Stimulated activated CD8-positive, alpha-beta memory T cell treated with anti-CD3 and anti-CD28 coated beads, Interleukin-7, amount 100 ng/mL, for 24 hours (primary cell): Measurements from ENCODE around the gene FEM1B.

Experiments used
- DNase-seq: peaks from one replicate; pipeline ENCODE4 v3.0.0-alpha.2; 2020; ENCODE audit warnings: low read depth

Gene FEM1B

GRCh38 chr15:68259883-68260282 is 17.7 kb upstream of the FEM1B start:
- no peak for DNase-seq

- DNase-seq = no peak
Measured at GRCh38 chr15:68261241-68261640, 16.3 kb upstream of the FEM1B start.

GRCh38 chr15:68261980-68262379 is 15.6 kb upstream of the FEM1B start:
- no peak for DNase-seq

GRCh38 chr15:68262514-68263356 is 14.8 kb upstream of the FEM1B start:
- DNase-seq = no peak

- no peak for DNase-seq
Measured at GRCh38 chr15:68264282-68264681, 13.3 kb upstream of the FEM1B start.

GRCh38 chr15:68265081-68265480 is 12.5 kb upstream of the FEM1B start:
- no peak for DNase-seq

GRCh38 chr15:68265674-68266073 is 11.9 kb upstream of the FEM1B start:
- no peak for DNase-seq

- no peak for DNase-seq
Measured at GRCh38 chr15:68268405-68268804, 9.1 kb upstream of the FEM1B start.

- DNase-seq = no peak
Measured at GRCh38 chr15:68271854-68272471, 5.6 kb upstream of the FEM1B start.

- no peak for DNase-seq
Measured at GRCh38 chr15:68272721-68273271, 4.7 kb upstream of the FEM1B start.

GRCh38 chr15:68274201-68274848 is 3.2 kb upstream of the FEM1B start:
- no peak for DNase-seq

GRCh38 chr15:68275165-68275746 is 2.3 kb upstream of the FEM1B start:
- DNase-seq = no peak

- DNase-seq = no peak
Measured at GRCh38 chr15:68276668-68277067, 877 bp upstream of the FEM1B start.

- no peak for DNase-seq
Measured at GRCh38 chr15:68277131-68277602, 378 bp upstream of the FEM1B start.

- DNase-seq = no peak
Measured at GRCh38 chr15:68278345-68278594, 725 bp downstream of the FEM1B start.

GRCh38 chr15:68278595-68279405 is 1.3 kb downstream of the FEM1B start:
- no peak for DNase-seq

GRCh38 chr15:68279779-68280753 is 2.5 kb downstream of the FEM1B start:
- no peak for DNase-seq

- DNase-seq = no peak
Measured at GRCh38 chr15:68281008-68281407, 3.5 kb downstream of the FEM1B start.

GRCh38 chr15:68283401-68283800 is 5.9 kb downstream of the FEM1B start:
- DNase-seq = no peak

GRCh38 chr15:68284616-68285258 is 7.2 kb downstream of the FEM1B start:
- no peak for DNase-seq
